IPS-11a (cell line): ENCODE data around the gene UROS.

ENCODE experiments used
- H3K4me3 ChIP-seq: one replicate; pipeline ENCODE4 v1.5.1; 2013; ENCODE audit warnings: low read depth, low read length, control low read depth

UROS gene

GRCh38 chr10:125768219-125768855 is 54.7 kb downstream of the UROS start:
- H3K4me3 ChIP-seq = no peak overlapping the region

GRCh38 chr10:125766511-125766910 is 56.5 kb downstream of the UROS start:
- H3K4me3 ChIP-seq = no peak overlapping the region

DNA sequence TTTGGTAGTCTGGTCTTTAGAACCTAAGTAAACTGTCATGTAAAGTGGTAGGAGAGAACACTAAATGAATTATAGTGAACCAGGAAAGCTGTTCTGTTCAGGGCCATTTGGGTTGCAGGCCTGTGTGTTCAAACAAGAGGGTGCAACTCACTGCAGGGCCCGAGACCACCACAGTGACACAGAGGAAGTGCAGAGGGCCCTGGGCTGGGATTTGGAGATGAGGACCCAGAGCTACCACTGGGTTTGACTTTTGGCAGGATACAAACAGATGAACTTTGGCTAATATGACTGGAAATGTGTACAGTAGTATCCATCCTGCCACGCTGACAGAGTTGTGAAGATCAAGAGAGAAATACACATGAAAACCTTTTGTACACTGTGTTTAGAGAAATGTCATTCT is 57.2 kb downstream of the UROS start:
- H3K4me3 ChIP-seq = no peak overlapping the region

- H3K4me3 ChIP-seq = no peak overlapping the region
Measured at GRCh38 chr10:125762692-125763648, 60.1 kb downstream of the UROS start.

DNA sequence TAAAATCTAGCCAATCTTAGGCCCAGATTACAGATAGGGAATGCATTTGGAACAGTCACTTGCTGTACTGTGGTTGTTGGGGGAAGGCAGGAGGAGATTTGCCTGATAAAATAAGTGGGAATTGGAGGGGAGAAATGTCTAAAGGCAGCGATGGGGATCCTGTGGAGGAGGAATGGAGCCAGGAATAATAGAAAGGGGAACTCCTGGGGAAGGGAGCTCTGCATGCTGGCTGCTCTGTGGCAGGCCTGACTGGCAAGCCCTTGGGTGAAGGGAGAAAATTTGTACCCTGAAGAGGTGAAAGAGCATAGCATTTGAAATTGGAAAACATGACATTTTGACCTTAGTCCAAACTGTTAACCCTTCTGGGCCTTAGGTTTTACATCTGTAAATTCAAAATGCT is 61.1 kb downstream of the UROS start:
- H3K4me3 ChIP-seq = no peak overlapping the region

GRCh38 chr10:125757742-125758141 is 65.3 kb downstream of the UROS start:
- H3K4me3 ChIP-seq = no peak overlapping the region

- H3K4me3 ChIP-seq = no peak overlapping the region
Measured at GRCh38 chr10:125756853-125757487, 66.1 kb downstream of the UROS start.

DNA sequence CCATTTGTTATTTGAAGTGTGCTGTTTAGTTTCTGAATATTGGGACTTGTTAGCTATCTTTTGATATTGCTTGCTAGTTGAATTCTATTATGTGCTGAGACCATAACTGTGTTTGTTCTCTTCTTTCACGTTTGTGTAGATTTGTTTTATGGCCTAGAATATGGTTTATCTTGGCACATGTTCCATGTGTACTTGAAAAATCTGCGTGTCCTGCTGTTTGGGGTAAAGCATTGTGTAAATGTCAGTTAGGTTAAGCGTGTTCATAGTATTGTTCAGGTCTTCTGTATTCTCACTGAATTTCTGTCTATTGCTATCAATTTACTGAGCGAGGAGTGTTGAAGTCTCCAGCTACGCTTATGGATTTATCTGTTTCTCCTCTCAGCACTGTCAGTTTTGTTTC is 66.9 kb downstream of the UROS start:
- no peak overlapping the region for H3K4me3 ChIP-seq

GRCh38 chr10:125747417-125747816 is 75.6 kb downstream of the UROS start:
- H3K4me3 ChIP-seq = no peak overlapping the region

DNA sequence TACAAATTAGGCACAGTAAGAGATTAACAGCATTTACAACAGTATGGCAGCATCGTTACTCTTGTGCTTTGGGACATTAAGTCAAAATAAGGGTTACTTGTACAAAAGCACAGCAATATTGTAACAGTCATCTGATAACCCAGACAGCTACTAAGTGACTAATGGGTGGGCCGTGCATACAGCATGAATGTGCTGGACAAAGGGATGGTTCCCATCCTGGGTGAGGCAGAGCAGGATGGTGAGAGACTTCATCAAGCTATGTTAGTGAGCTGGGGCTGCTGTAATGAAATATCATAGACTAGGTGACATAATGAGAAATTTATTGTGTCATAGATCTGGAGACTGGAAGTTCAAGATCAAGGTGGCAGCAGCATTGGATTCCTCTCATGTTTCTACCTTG is 78.1 kb downstream of the UROS start:
- no peak overlapping the region for H3K4me3 ChIP-seq

DNA sequence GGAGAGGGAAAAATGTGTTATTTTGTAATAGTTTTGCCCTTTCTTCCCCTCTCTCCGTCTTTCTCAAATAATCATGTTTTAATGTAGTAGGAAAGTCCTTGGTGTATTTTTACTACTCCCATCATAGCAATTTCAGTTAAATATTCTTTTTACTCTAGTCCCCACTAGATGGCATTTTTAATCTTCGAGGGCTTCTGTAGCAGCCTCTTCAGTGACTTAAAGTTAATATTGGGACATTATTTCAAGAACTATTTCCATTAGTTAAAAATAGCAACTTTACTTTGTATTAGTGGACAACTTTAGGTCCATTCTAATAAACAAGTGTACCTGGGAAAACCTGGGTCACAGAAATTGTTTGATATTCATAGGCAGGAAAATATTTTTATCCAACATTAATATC is 80.6 kb downstream of the UROS start:
- H3K4me3 ChIP-seq = no peak overlapping the region

GRCh38 chr10:125739994-125740679 is 82.9 kb downstream of the UROS start:
- no peak overlapping the region for H3K4me3 ChIP-seq
